HG03571 (cell line): ENCODE results near the gene PCBP3.
"Not testable (repeated sequence)": the region's sequence is repeated elsewhere in the genome, so short reads cannot be mapped to it uniquely, and the experiment has no call there.

Experiments
- ATAC-seq: cut with Tn5 transposase; IDR thresholded peaks from one replicate; pipeline ENCODE4 v1.9.1; 2021; ENCODE audit not compliant: unreplicated experiment

The PCBP3 gene

GRCh38 chr21:45836694-45837670 lies 193.5 kb downstream of the PCBP3 start:
- no peak for ATAC-seq

- no peak for ATAC-seq
These were observed 194.4 kb downstream of the PCBP3 start for GRCh38 chr21:45837936-45838335.

- no peak for ATAC-seq
These were observed 195.1 kb downstream of the PCBP3 start for GRCh38 chr21:45838634-45839033.

GRCh38 chr21:45839274-45839673 lies 195.7 kb downstream of the PCBP3 start:
- ATAC-seq, result no peak

- no peak for ATAC-seq
These were observed 197.5 kb downstream of the PCBP3 start for GRCh38 chr21:45841033-45841432.

- ATAC-seq, result no peak
These were observed 199.9 kb downstream of the PCBP3 start for GRCh38 chr21:45843426-45843825.

GRCh38 chr21:45844181-45844580 lies 200.7 kb downstream of the PCBP3 start:
- ATAC-seq, result no peak

- no peak for ATAC-seq
These were observed 201.7 kb downstream of the PCBP3 start for GRCh38 chr21:45845063-45845769.

- no peak for ATAC-seq
These were observed 202.2 kb downstream of the PCBP3 start for GRCh38 chr21:45845770-45846090.

GRCh38 chr21:45846373-45847160 lies 203.0 kb downstream of the PCBP3 start:
- ATAC-seq, result no peak

- no peak for ATAC-seq
These were observed 204.3 kb downstream of the PCBP3 start for GRCh38 chr21:45847870-45848269.

GRCh38 chr21:45848331-45848730 lies 204.8 kb downstream of the PCBP3 start:
- no peak for ATAC-seq

GRCh38 chr21:45848805-45849204 lies 205.3 kb downstream of the PCBP3 start:
- ATAC-seq, result no peak

GRCh38 chr21:45849651-45850050 lies 206.1 kb downstream of the PCBP3 start:
- no peak for ATAC-seq

- ATAC-seq, result no peak
These were observed 206.7 kb downstream of the PCBP3 start for GRCh38 chr21:45850181-45850580.

GRCh38 chr21:45852386-45852785 lies 208.9 kb downstream of the PCBP3 start:
- ATAC-seq, result not testable (repeated sequence)

- no peak for ATAC-seq
These were observed 209.4 kb downstream of the PCBP3 start for GRCh38 chr21:45852886-45853400.

- no peak for ATAC-seq
These were observed 210.3 kb downstream of the PCBP3 start for GRCh38 chr21:45853703-45854342.

GRCh38 chr21:45854690-45855247 lies 211.2 kb downstream of the PCBP3 start:
- ATAC-seq, result no peak

- ATAC-seq, result no peak
These were observed 211.8 kb downstream of the PCBP3 start for GRCh38 chr21:45855248-45855811.
